Right cardiac atrium (tissue), 5 donors: ENCODE data around the gene EPHA2. TPM values are rescaled to one million over a fixed set of nuclear protein-coding genes. Genes with fewer than 3 reads are reported as not detected.
"Not testable (repeated sequence)": the region's sequence is repeated elsewhere in the genome, so short reads cannot be mapped to it uniquely, and the experiment has no call there.

ENCODE experiments used
- ATAC-seq, 2 donors: fragments of 200-7000 bp; cut with Tn5 transposase; one replicate each; pipeline versions ENCODE4 v1.8.0 to v1.9.1; 2020; ENCODE audit warnings: moderate library complexity in 2 of 2, mild to moderate bottlenecking in 1 of 2
- DNase-seq, 3 donors: peaks; one replicate each; pipeline ENCODE4 v3.0.0-alpha.2; 2020
- H3K27ac ChIP-seq: one replicate; pipeline ENCODE4 v1.5.1; 2013; ENCODE audit warnings: mild to moderate bottlenecking, low read length, control low read depth, moderate library complexity
- H3K27me3 ChIP-seq: one replicate; pipeline ENCODE4 v1.6.1; 2013; ENCODE audit not compliant: control insufficient read depth, insufficient read depth
- H3K4me1 ChIP-seq: one replicate; pipeline ENCODE4 v1.6.1; 2013; ENCODE audit warnings: low read length; ENCODE audit not compliant: control insufficient read depth, insufficient read depth
- H3K4me3 ChIP-seq: one replicate; pipeline ENCODE4 v1.5.1; 2013; ENCODE audit warnings: low read length, control low read depth
- H3K9me3 ChIP-seq: one replicate; pipeline ENCODE4 v1.6.1; 2013; ENCODE audit warnings: low read length; ENCODE audit not compliant: control insufficient read depth
- WGBS: extraction: QIAGEN DNeasy Blood & Tissue Kit; methylation state at CpG from one replicate; pipeline ENCODE4 v1.1.7; 2013; 5-methylcytosine and 5-hydroxymethylcytosine counted together
- intact Hi-C, 4 donors: fragments of 100-400 bp; cut with DNase I; formaldehyde crosslinking; loops; one replicate each; pipeline versions ENCODE4 v1.11.0 to v1.14.0; 2022 to 2023
- polyA plus RNA-seq: library from polyadenylated mRNA; stranded (reverse); fragments of 200-250 nt; gene quantifications from one replicate; pipeline ENCODE4 v1.2.3, GENCODE V29; 2013
- total RNA-seq, 4 donors: library from RNA; stranded (reverse); fragmentation: NEBNext Ultra II Directional; extraction: Animal tissue kit (Norgen Biotek cat#: 25700); gene quantifications; one replicate each; pipeline ENCODE4 v1.2.1, GENCODE V29; 2021
- donor health status: healthy with polysubstance abuse.
- donor health status: DM: no; HTN: yes; CAD: no.
- donor health status: DM: no; HTN: no; CAD: no.
- donor health status: DM: no; HTN: yes; CAD: no; lungs with severe emphysema.
- donor health status: DM: yes; HTN: yes; CAD: no.

EPHA2 gene
- total and polyA plus RNA-seq, 5 donors = 6.4 to 15.7 (median 8.9) TPM

- Histone ChIP-seq H3K4me3 (no peak overlapping the region), H3K9me3 (no peaks in the 10 kb centered on the region), H3K4me1 (peaks cover 10% of the 10 kb centered on the region), H3K27me3 (no peaks in the 10 kb centered on the region), H3K27ac (no peak overlapping the region)
- intact Hi-C loops = no loop called here
- DNase-seq (peak in 1 of 3 donors; percentile 52), ATAC-seq (no peak)
- WGBS = 84% methylated on average over 9 of the region's 9 CpGs
These were observed 18.5 kb upstream of the EPHA2 start for GRCh38 chr1:16174261-16174868.

- WGBS = 69% methylated on average over 12 of the region's 12 CpGs
- DNase-seq = peak; percentile 59 to 80 (median 73)
- no peaks in the 10 kb centered on the region for H3K27me3 ChIP-seq
- H3K27ac ChIP-seq = no peak overlapping the region
- H3K4me3 ChIP-seq = no peak overlapping the region
- H3K9me3 ChIP-seq = no peaks in the 10 kb centered on the region
- H3K4me1 ChIP-seq = peaks cover 10% of the 10 kb centered on the region
- peak; percentile 14 to 46 for ATAC-seq
- intact Hi-C loops = no loop called here
These were observed 17.8 kb upstream of the EPHA2 start for GRCh38 chr1:16173447-16174260.

GRCh38 chr1:16172964-16173446 lies 17.1 kb upstream of the EPHA2 start:
- ATAC-seq = peak; percentile 7 to 54

GRCh38 chr1:16172218-16172830 lies 16.5 kb upstream of the EPHA2 start:
- Histone ChIP-seq H3K4me3 (no peak overlapping the region), H3K27me3 (no peaks in the 10 kb centered on the region), H3K27ac (no peak overlapping the region), H3K4me1 (peaks cover 10% of the 10 kb centered on the region), H3K9me3 (no peaks in the 10 kb centered on the region)
- WGBS = 92% methylated on average over 15 of the region's 15 CpGs
- intact Hi-C loops = no loop called here
- peak in 1 of 3 donors; percentile 29 for DNase-seq
- ATAC-seq = no peak

More at GRCh38 chr1:16172964-16173446, 17.1 kb upstream of the EPHA2 start:
- intact Hi-C loops = no loop called here
- Histone ChIP-seq H3K27ac (no peak overlapping the region), H3K27me3 (no peaks in the 10 kb centered on the region), H3K9me3 (no peaks in the 10 kb centered on the region), H3K4me1 (peaks cover 10% of the 10 kb centered on the region), H3K4me3 (no peak overlapping the region)
- DNase-seq = peak in 2 of 3 donors; percentile 38 to 41
- 83% methylated on average over 14 of the region's 14 CpGs for WGBS

- Histone ChIP-seq H3K4me1 (peaks cover 8% of the 10 kb centered on the region), H3K9me3 (no peaks in the 10 kb centered on the region), H3K27ac (no peak overlapping the region), H3K27me3 (no peaks in the 10 kb centered on the region), H3K4me3 (no peak overlapping the region)
- 90% methylated on average over 19 of the region's 19 CpGs for WGBS
- DNase-seq (peak in 1 of 3 donors; percentile 39), ATAC-seq (no peak)
- intact Hi-C loops = no loop called here
These were observed 15.7 kb upstream of the EPHA2 start for GRCh38 chr1:16171314-16172151.

- Histone ChIP-seq H3K4me3 (no peak overlapping the region), H3K9me3 (no peaks in the 10 kb centered on the region), H3K27ac (no peak overlapping the region), H3K4me1 (peaks cover 8% of the 10 kb centered on the region), H3K27me3 (no peaks in the 10 kb centered on the region)
- no peak for DNase-seq
- intact Hi-C loops = no loop called here
- 96% methylated on average over 3 of the region's 3 CpGs for WGBS
- no peak for ATAC-seq
These were observed 14.4 kb upstream of the EPHA2 start for GRCh38 chr1:16170283-16170673.

- ATAC-seq = no peak
- intact Hi-C loops = no loop called here
- 81% methylated on average over 13 of the region's 13 CpGs for whole genome bisulfite sequencing
- peak in 1 of 3 donors; percentile 32 for DNase-seq
- no peaks in the 10 kb centered on the region for H3K9me3 ChIP-seq
- H3K4me3 ChIP-seq = no peak overlapping the region
- H3K27ac ChIP-seq = no peak overlapping the region
- H3K4me1 ChIP-seq = peaks cover 5% of the 10 kb centered on the region
- no peaks in the 10 kb centered on the region for H3K27me3 ChIP-seq
These were observed 12.9 kb upstream of the EPHA2 start for GRCh38 chr1:16168622-16169360.

- WGBS = 66% methylated on average over 10 of the region's 10 CpGs
- not testable (repeated sequence) for H3K27me3 ChIP-seq, ATAC-seq
These were observed 12.3 kb upstream of the EPHA2 start for GRCh38 chr1:16168144-16168495.

GRCh38 chr1:16167331-16168143 lies 11.7 kb upstream of the EPHA2 start:
- intact Hi-C loops = no loop called here
- Histone ChIP-seq H3K27me3 (no peaks in the 10 kb centered on the region), H3K4me3 (peak overlapping the region; percentile 59), H3K27ac (no peak overlapping the region), H3K9me3 (no peaks in the 10 kb centered on the region), H3K4me1 (no peaks in the 10 kb centered on the region)
- WGBS = 6% methylated on average over 60 of the region's 60 CpGs
- DNase-seq = peak; percentile 58 to 82 (median 79)
- peak; percentile 56 to 73 for ATAC-seq

More at GRCh38 chr1:16168144-16168495, 12.3 kb upstream of the EPHA2 start:
- H3K4me1 ChIP-seq, H3K4me3 ChIP-seq, DNase-seq, H3K9me3 ChIP-seq, H3K27ac ChIP-seq, intact Hi-C loops: not testable (repeated sequence)
